Measurements from ENCODE around the gene TRAPPC3. TPM values are rescaled to one million over a fixed set of nuclear protein-coding genes. Genes with fewer than 3 reads are reported as not detected.

The TRAPPC3 gene
- total RNA-seq, 2 experiments from 2014 or later: 50.3 to 60.4 TPM

GRCh38 chr1:36168514-36168913 lies 19.2 kb upstream of the TRAPPC3 start:
- H3K27ac ChIP-seq (ENCODE audit: low read depth, low read length, poor library complexity, severe bottlenecking): no peak overlapping the region
- intact Hi-C loops (cut with micrococcal nuclease; ENCODE audit: unreplicated experiment): no loop called here
- H2AFZ ChIP-seq (ENCODE audit: low read length): no peak overlapping the region
- peaks cover 62% of the 10 kb centered on the region for H3K36me3 ChIP-seq (ENCODE audit: insufficient read depth, low read length)
- no peaks in the 10 kb centered on the region for H3K9me2 ChIP-seq (ENCODE audit: insufficient read depth, low read length)
- peaks cover 23% of the 10 kb centered on the region for H3K4me1 ChIP-seq (ENCODE audit: insufficient read depth, low read length, poor library complexity, severe bottlenecking)
- POLR2A ChIA-PET: interaction anchor here (0.7 to 1.3 kb wide), 2 partner anchors 27 to 830 kb away, joined by 4 to 5 read pairs; no protein-coding TSS in a partner anchor
- no peak overlapping the region for H3K4me3 ChIP-seq (ENCODE audit: low read depth, low read length, poor library complexity, severe bottlenecking)
- no TSS peak for BruUV-seq (replicated peaks)
- H3K9me3 ChIP-seq (ENCODE audit: low read length): no peaks in the 10 kb centered on the region
- CTCF ChIA-PET (ENCODE audit: unreplicated experiment): no interaction called here
- DNase-seq (ENCODE audit: low spot score): no peak
- no peak for TF ChIP-seq EZH2phosphoT487 (IDR thresholded peaks at IDR 0.05; ENCODE audit: borderline replicate concordance, low read depth, low read length)
- TF ChIP-seq CTCF (conservative IDR thresholded peaks at IDR 0.05; ENCODE audit: low read length): no peak
- 0 out of 2 replicates have a peak, but pooled peaks cover 3% of the 10 kb centered on the region for H4K20me1 ChIP-seq (ENCODE audit: insufficient read depth, low read length)
- no peak overlapping the region for H3K4me2 ChIP-seq (ENCODE audit: low read length)
- peaks cover 42% of the 10 kb centered on the region for H3K79me2 ChIP-seq (ENCODE audit: insufficient read depth, low read depth, low read length)

DNA sequence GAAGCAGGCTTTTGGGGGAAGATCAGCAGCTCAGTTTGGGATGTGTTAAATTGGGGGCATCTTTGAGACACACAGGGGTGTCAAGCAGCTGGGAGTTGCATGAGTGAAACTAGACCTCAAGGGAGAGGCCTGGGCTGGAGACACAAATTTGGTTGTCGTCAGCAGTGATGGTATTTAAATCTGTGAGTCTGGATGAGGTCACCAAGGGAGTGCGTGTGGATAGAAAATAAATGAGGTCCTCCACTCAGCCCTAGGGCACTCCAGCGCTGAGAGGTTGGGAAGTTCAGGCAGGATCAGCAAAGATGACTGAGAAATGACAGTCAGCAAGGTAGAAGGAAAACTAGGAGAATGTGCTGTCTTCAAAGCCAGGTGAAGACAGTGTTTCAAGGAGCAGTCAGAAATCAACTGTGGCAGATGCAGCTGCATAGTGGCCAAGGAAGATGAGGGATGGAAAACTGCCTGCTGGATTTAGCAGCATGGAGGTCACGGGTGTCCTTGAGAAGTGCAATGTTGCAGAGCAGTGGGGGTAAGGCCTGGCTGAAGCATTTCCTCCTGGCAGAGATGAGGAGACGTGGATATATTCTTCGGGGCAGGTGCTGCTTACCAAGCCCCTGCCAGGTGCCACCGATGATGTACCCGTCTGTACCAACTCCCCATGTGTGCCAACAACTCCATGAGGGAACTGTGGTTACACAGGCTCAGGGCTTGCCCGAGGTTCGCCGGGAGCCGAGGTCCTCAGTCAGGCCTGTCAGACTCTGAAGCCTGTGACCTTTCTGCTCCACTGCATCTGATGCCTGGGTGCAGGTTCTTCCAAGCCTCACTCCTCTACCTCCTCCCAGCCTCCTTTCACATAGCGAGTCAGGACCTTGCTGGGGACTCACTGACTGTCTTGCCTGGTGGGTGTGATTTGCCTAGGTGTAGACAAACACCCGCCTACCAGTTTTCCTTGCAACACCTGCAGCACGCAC lies 17.9 kb upstream of the TRAPPC3 start:
- CTCF ChIA-PET (ENCODE audit: unreplicated experiment): no interaction called here
- TF ChIP-seq CTCF (conservative IDR thresholded peaks at IDR 0.05; ENCODE audit: low read length): no peak
- TF ChIP-seq EZH2phosphoT487 (IDR thresholded peaks at IDR 0.05; ENCODE audit: borderline replicate concordance, low read depth, low read length): no peak
- H3K9me2 ChIP-seq (ENCODE audit: insufficient read depth, low read length): no peaks in the 10 kb centered on the region
- H4K20me1 ChIP-seq (ENCODE audit: insufficient read depth, low read length): 0 out of 2 replicates have a peak, but pooled peaks cover 3% of the 10 kb centered on the region
- no peak overlapping the region for H2AFZ ChIP-seq (ENCODE audit: low read length)
- no peak overlapping the region for H3K4me3 ChIP-seq (ENCODE audit: low read depth, low read length, poor library complexity, severe bottlenecking)
- peak overlapping the region; percentile 20 for H3K27ac ChIP-seq (ENCODE audit: low read depth, low read length, poor library complexity, severe bottlenecking)
- peaks cover 54% of the 10 kb centered on the region for H3K79me2 ChIP-seq (ENCODE audit: insufficient read depth, low read depth, low read length)
- peak overlapping the region; percentile 47 for H3K4me2 ChIP-seq (ENCODE audit: low read length)
- POLR2A ChIA-PET: interaction anchor here (0.6 to 1.3 kb wide), 2 partner anchors 28 to 1148 kb away, joined by 3 to 5 read pairs; no protein-coding TSS in a partner anchor
- BruUV-seq (replicated peaks): no TSS peak
- no peaks in the 10 kb centered on the region for H3K9me3 ChIP-seq (ENCODE audit: low read length)
- H3K4me1 ChIP-seq (ENCODE audit: insufficient read depth, low read length, poor library complexity, severe bottlenecking): peaks cover 31% of the 10 kb centered on the region
- no peak for DNase-seq (ENCODE audit: low spot score)
- H3K36me3 ChIP-seq (ENCODE audit: insufficient read depth, low read length): peaks cover 55% of the 10 kb centered on the region
- intact Hi-C loops (cut with micrococcal nuclease; ENCODE audit: unreplicated experiment): no loop called here
